NCI-H1694 treated with DMSO at 0.1 percent for 48 hours (cell line): ENCODE data around the gene DDR2.

Source experiments
- DNase-seq: peaks from one replicate; lab custom pipeline; 2025; lab: John Stamatoyannopoulos, UW

The DDR2 gene

DNA sequence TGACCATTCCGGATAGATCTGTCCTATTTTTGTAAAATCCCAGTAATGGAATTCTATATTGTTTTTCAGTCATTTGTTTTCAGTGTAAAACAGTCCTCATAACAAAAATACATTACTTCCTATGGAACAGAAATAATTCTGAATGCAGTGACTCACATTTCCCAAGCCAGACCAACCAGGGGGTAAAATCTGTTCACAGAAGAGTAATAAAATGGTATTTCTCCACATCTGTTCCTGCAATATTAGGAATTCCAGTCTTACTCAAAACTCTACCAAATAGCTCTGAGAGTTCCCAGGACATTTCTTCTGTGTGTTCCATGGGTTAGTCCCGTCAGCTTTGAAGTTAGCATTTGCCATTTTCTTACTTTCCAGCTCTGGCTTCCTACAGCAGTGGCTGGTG lies 2.6 kb upstream of the DDR2 start:
- no peak for DNase-seq

DNA sequence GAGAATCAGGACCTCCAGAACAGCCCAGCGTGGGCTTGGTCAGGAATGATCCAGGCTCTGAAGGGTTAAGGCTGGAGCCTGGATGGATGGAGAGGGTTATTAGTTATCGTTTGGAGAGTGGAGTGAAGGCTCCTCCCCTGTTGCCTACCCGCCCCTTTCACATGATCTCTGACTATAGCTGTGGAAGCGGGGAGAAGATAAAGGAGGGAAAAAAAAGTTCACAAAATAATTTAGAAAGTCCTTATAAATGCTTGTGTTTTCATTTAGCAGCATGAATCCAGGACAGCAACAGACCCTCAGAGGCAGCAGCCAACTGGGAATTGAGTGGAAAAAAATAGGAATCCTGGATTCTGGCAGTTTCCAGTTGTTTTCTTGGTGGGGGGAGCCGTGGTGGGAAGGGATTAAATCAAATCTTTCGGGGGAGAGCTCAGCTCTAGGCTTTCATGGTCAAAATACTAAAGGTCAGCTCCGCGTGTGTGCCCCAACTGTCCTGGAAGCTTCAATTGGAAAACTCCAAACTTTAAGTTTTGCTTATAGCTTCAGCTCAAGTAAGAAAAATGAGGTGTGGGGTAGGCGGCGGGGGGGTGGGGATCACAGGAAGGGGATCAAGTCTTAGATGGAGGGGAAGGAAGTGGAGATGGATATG lies 595 bp upstream of the DDR2 start:
- DNase-seq = no peak

GRCh38 chr1:162632698-162633080 lies 425 bp downstream of the DDR2 start:
- no peak for DNase-seq

GRCh38 chr1:162633081-162633762 lies 958 bp downstream of the DDR2 start:
- no peak for DNase-seq

DNA sequence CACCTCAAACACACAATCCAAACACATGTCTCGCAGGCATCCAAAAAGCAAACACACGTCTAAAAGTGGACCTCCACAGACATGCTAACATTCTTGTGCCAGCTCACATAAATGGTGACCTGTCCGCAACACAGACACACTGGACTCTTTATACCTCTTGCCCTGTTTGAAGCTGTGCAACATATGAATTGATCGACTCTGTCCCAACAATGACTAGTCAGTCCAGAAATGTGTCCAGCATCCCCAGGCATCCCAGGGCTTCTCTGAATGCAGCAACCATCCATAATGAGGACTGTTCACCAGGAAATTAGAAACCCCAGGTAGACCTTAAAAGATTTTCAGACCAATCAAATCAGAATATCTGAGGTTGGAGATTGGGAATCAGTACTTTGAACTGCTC lies 3.2 kb downstream of the DDR2 start:
- DNase-seq = no peak

GRCh38 chr1:162639718-162640117 lies 7.5 kb downstream of the DDR2 start:
- no peak for DNase-seq

GRCh38 chr1:162641114-162641513 lies 8.8 kb downstream of the DDR2 start:
- DNase-seq = no peak

DNA sequence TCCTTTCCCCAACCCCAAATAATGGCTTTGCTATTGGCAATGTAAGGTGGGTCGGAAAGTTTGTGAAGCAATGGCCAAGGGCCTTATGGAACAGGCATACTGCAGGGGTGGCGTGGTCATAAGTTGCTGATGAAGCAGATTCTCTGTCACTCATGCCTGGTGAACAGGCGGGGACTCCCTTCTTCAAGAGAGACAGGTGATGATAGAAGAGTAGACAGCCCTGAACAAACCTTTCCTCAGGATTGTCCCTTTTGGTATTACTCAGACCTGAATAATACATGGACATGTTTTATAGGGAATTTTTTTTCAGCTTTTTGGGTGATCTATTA lies 12.7 kb downstream of the DDR2 start:
- no peak for DNase-seq

GRCh38 chr1:162645666-162646065 lies 13.4 kb downstream of the DDR2 start:
- no peak for DNase-seq

- no peak for DNase-seq
These were observed 17.3 kb downstream of the DDR2 start for GRCh38 chr1:162649583-162649982.

GRCh38 chr1:162654915-162655620 lies 22.8 kb downstream of the DDR2 start:
- DNase-seq = no peak

- DNase-seq = no peak
These were observed 24.0 kb downstream of the DDR2 start for GRCh38 chr1:162656266-162656665.

- DNase-seq = no peak
These were observed 28.3 kb downstream of the DDR2 start for GRCh38 chr1:162660574-162660973.

GRCh38 chr1:162661336-162661735 lies 29.1 kb downstream of the DDR2 start:
- no peak for DNase-seq

GRCh38 chr1:162662013-162662412 lies 29.7 kb downstream of the DDR2 start:
- no peak for DNase-seq

DNA sequence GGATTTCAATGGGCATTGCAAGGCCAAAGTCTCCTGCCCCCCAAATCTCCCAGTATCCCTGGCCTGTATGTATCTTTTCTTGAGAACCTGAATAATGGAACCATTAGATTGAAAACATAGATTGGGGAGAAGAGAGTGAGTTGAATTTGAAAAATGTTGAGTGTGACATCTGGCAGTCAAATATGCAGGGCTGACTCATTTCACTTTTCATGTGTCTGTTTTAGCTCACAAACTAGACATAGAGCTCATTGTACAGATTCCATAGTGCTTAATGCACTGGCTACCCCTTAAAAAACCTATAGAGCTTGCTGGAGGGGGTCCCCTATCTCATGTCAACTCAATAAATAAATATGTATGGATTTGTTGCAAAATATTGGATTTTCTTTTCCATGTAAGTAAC lies 30.8 kb downstream of the DDR2 start:
- DNase-seq = no peak

DNA sequence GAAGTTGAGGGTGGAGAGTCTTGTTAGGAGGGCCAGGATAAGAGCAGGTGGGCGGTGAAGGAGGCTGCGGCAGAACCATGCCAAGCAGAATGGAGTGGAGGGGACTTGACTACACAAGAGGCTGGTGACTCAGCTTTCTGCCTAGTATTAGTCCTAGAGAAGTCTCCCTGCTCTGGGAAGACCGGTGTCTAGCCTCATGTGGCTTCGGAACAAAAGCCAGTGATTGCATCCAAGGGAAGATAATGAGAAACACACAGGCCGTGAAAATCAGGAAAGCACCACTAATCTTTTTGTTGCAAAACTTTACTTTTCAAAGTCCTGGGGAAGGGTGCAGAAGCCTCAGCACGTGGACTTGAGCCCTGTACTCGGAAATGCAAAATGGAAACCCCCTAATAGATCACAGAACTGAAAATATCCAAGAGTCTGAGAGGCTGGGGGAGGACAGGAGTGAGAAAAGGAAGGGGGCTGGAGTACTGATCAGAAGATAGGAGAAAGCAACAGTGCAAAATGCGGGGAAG lies 31.4 kb downstream of the DDR2 start:
- DNase-seq = no peak

- DNase-seq = no peak
These were observed 33.9 kb downstream of the DDR2 start for GRCh38 chr1:162666006-162666645.

DNA sequence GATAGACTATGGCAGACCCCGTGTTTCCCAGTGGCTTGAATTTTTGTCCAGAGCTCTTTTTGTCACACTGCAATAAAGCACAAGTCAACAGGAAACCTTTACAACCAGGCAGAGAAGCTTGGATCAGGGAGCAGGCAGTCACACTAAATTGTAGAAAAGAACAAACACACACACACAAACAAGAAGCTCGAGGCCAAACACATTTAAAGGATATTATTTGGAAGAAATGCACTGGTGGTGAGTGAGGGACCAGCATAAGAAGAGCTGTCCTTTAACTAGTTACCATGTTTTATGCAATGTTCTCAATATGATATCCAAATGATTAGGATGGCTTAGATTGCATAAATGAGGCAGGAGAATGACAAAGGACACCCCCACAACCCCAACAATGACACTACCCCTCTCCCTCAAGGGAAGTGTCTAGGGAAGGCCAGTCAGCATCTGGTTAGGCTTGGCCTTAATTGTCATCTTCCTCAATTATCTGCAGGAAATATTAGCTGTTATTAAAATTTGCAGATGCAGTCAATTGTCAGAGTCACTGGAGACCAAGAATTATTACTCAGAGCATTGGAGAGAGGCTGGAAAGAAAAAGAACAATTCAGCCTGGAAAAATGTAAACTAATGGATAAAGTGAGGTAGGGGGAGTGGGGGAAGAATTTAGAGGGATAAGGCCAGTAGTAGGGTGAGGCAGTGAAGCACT lies 35.3 kb downstream of the DDR2 start:
- DNase-seq = no peak

DNA sequence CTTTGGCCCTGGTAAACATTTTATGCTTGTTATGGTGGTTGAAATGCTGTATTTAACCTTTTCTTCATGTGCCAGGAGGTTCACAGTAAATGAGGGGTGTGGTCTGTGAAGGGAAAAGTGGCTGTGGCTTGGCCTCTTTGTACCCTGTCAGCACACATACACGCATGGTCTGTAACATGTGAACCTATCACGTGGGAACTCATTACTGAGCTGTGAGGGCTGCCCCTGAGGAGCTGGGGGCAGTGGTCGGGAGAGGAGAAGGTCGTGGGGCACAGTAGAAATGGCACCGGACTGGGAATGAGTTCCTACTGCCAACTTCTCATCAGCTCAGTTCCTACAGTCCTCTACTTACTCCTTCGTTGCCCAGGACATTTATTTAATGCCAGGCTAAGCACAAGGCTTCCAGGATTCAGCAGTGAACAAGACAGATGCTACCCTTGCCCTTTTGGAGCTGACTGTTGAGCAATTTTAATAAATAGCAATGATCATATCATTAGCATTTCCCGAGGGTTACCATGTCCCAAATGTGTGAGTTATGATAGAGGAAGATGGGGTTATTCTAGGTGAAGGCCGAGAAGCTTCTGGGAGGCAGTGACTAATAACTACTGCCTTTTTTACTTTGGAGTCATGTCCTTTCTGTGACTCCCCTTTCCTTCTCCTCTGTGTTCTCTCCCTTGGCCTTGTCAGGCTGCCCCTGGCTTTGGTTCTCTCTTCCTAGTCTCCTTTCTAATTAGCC lies 38.8 kb downstream of the DDR2 start:
- no peak for DNase-seq

- DNase-seq = no peak
These were observed 39.6 kb downstream of the DDR2 start for GRCh38 chr1:162671664-162672410.
